IMR-90 (cell line): ENCODE data around the gene TMA7. TPM values are rescaled to one million over a fixed set of nuclear protein-coding genes. Genes with fewer than 3 reads are reported as not detected.
A peak's percentile ranks its signal among the peaks of the same experiment; 100 is the strongest.

Experiments used
- ATAC-seq: fragments of 200-7000 bp; cut with Tn5 transposase; 2 replicates; pipeline ENCODE4 v1.9.1; 2020; ENCODE audit warnings: low read depth, mild to moderate bottlenecking, moderate library complexity
- BruUV-seq: library from RNA; stranded (reverse); fragments of 400-500 nt; replicated peaks from 2 replicates; lab custom pipeline; 2021; lab: Mats Ljungman, UMichigan
- CTCF ChIA-PET: fragments of 300-600 bp; formaldehyde crosslinking; extraction: SDS; loops from one replicate; lab custom pipeline; 2021; ENCODE audit warnings: antibody characterized with exemption; lab: Yijun Ruan, JAX
- POLR2A ChIA-PET: fragments of 300-600 bp; sonication (Branson Sonifier 250); formaldehyde crosslinking; loops from one replicate; lab custom pipeline; 2022; ENCODE audit warnings: antibody characterized with exemption; ENCODE audit not compliant: unreplicated experiment; lab: Charles Lee
- DNase-seq: peaks from one replicate; pipeline ENCODE4 v3.0.0; 2013
- H2AFZ ChIP-seq: replicated peaks from 2 replicates; pipeline ENCODE3; 2013; ENCODE audit warnings: low read length, mild to moderate bottlenecking; ENCODE audit not compliant: poor library complexity
- H2AK5ac ChIP-seq: 2 replicates; pipeline ENCODE4 v1.6.1; 2013; ENCODE audit warnings: low read depth, low read length, inconsistent platforms
- H2AK9ac ChIP-seq: replicated peaks from 2 replicates; pipeline ENCODE3; 2013; ENCODE audit warnings: mild to moderate bottlenecking, low read depth, low read length, moderate library complexity; ENCODE audit not compliant: poor library complexity
- H2BK120ac ChIP-seq: 2 replicates; pipeline ENCODE4 v1.6.1; 2013; ENCODE audit warnings: low read depth, low read length, inconsistent platforms
- H2BK15ac ChIP-seq: 3 replicates; pipeline ENCODE4 v1.6.1; 2013; ENCODE audit warnings: low read depth, low read length, inconsistent platforms
- H2BK20ac ChIP-seq: 2 replicates; pipeline ENCODE4 v1.6.1; 2013; ENCODE audit warnings: low read depth, mild to moderate bottlenecking, inconsistent platforms, low read length, moderate library complexity
- H2BK5ac ChIP-seq: 2 replicates; pipeline ENCODE4 v1.6.1; 2013; ENCODE audit warnings: mild to moderate bottlenecking, low read depth, low read length, inconsistent platforms; ENCODE audit not compliant: poor library complexity, severe bottlenecking
- H3K14ac ChIP-seq: replicated peaks from 2 replicates; pipeline ENCODE4 v1.6.1; 2013; ENCODE audit warnings: low read depth, low read length, inconsistent platforms
- H3K18ac ChIP-seq: 2 replicates; pipeline ENCODE4 v1.6.1; 2013; ENCODE audit warnings: low read depth, low read length, control low read depth
- H3K23ac ChIP-seq: 2 replicates; pipeline ENCODE4 v1.6.1; 2013; ENCODE audit warnings: low read depth, low read length, inconsistent platforms
- H3K27ac ChIP-seq: 2 replicates; pipeline ENCODE4 v1.5.1; 2013; ENCODE audit warnings: mild to moderate bottlenecking, control low read depth, low read length; ENCODE audit not compliant: insufficient read depth
- H3K27me3 ChIP-seq: 2 replicates; pipeline ENCODE4 v1.6.1; 2013; ENCODE audit warnings: low read length; ENCODE audit not compliant: control insufficient read depth, insufficient read depth
- H3K36me3 ChIP-seq: 2 replicates; pipeline ENCODE4 v1.6.1; 2013; ENCODE audit warnings: low read length, mixed read lengths; ENCODE audit not compliant: control insufficient read depth, insufficient read depth
- H3K4ac ChIP-seq: 2 replicates; pipeline ENCODE4 v1.6.1; 2013; ENCODE audit warnings: low read depth, low read length, inconsistent platforms
- H3K4me1 ChIP-seq: 2 replicates; pipeline ENCODE4 v1.6.1; 2013; ENCODE audit warnings: low read length, mixed read lengths; ENCODE audit not compliant: control insufficient read depth, insufficient read depth
- H3K4me2 ChIP-seq: 2 replicates; pipeline ENCODE4 v1.6.1; 2013; ENCODE audit warnings: low read depth, mild to moderate bottlenecking, control low read depth, low read length, moderate library complexity
- H3K4me3 ChIP-seq: 2 replicates; pipeline ENCODE4 v1.5.1; 2013; ENCODE audit warnings: low read depth, mild to moderate bottlenecking, control low read depth, low read length, moderate library complexity; ENCODE audit not compliant: insufficient read depth
- H3K56ac ChIP-seq: 2 replicates; pipeline ENCODE4 v1.6.1; 2013; ENCODE audit warnings: low read length, inconsistent platforms; ENCODE audit not compliant: insufficient read depth; ENCODE audit errors: extremely low read depth
- H3K79me1 ChIP-seq, 2 experiments: 2 replicates each; pipeline ENCODE4 v1.6.1; 2013; ENCODE audit warnings: low read length in 2 of 2, inconsistent platforms in 1 of 2, low read depth in 1 of 2
- H3K9ac ChIP-seq: 2 replicates; pipeline ENCODE4 v1.6.1; 2013; ENCODE audit warnings: low read depth, low read length, control low read depth
- H3K9me1 ChIP-seq: 2 replicates; pipeline ENCODE4 v1.6.1; 2013; ENCODE audit warnings: low read length, inconsistent platforms; ENCODE audit not compliant: insufficient read depth
- H3K9me3 ChIP-seq: 2 replicates; pipeline ENCODE4 v1.6.1; 2013; ENCODE audit warnings: low read length; ENCODE audit not compliant: control insufficient read depth, insufficient read depth
- H4K20me1 ChIP-seq: 2 replicates; pipeline ENCODE4 v1.6.1; 2013; ENCODE audit warnings: low read length, inconsistent platforms; ENCODE audit not compliant: insufficient read depth
- H4K5ac ChIP-seq: 2 replicates; pipeline ENCODE4 v1.6.1; 2013; ENCODE audit warnings: mild to moderate bottlenecking, low read depth, low read length, control low read depth
- H4K8ac ChIP-seq, 2 experiments: 2 replicates each; pipeline ENCODE4 v1.6.1; 2013; ENCODE audit warnings: low read depth in 2 of 2, low read length in 2 of 2, control low read depth in 1 of 2, inconsistent platforms in 1 of 2
- H4K91ac ChIP-seq: 2 replicates; pipeline ENCODE4 v1.6.1; 2013; ENCODE audit warnings: low read depth, low read length, inconsistent platforms; ENCODE audit not compliant: insufficient read depth
- BHLHE40 ChIP-seq: fragments of 150-350 bp; IDR thresholded peaks from 2 replicates; pipeline ENCODE4 v1.6.1; 2016; ENCODE audit warnings: mild to moderate bottlenecking, low read depth, low read length
- CEBPB ChIP-seq: IDR thresholded peaks from 2 replicates; pipeline ENCODE4 v1.6.1; 2012; ENCODE audit warnings: low read depth, low read length, improper control_type of control experiment
- CHD1 ChIP-seq: IDR thresholded peaks from 2 replicates; pipeline ENCODE4 v1.6.1; 2012; ENCODE audit warnings: low read depth, low read length, improper control_type of control experiment
- CTCF ChIP-seq: conservative IDR thresholded peaks from 2 replicates; pipeline ENCODE4 v1.5.1; 2012; ENCODE audit warnings: mild to moderate bottlenecking, low read depth, low read length, improper control_type of control experiment
- ELK1 ChIP-seq: fragments of 150-350 bp; IDR thresholded peaks from 2 replicates; pipeline ENCODE4 v1.6.1; 2016; ENCODE audit warnings: low read depth, mild to moderate bottlenecking, low read length, moderate library complexity, borderline replicate concordance
- FOS ChIP-seq: fragments of 150-350 bp; IDR thresholded peaks from 2 replicates; pipeline ENCODE4 v1.6.1; 2016; ENCODE audit warnings: low read depth, low read length
- MAFK ChIP-seq: IDR thresholded peaks from 2 replicates; pipeline ENCODE4 v1.6.1; 2012; ENCODE audit warnings: low read depth, low read length, improper control_type of control experiment
- MXI1 ChIP-seq: IDR thresholded peaks from 2 replicates; pipeline ENCODE4 v1.6.1; 2012; ENCODE audit warnings: low read depth, mild to moderate bottlenecking, low read length, moderate library complexity, borderline replicate concordance
- NFE2L2 ChIP-seq: fragments of 150-350 bp; IDR thresholded peaks from 2 replicates; pipeline ENCODE4 v1.6.1; 2016; ENCODE audit warnings: low read depth, mild to moderate bottlenecking, low read length
- POLR2A ChIP-seq: IDR thresholded peaks from 2 replicates; pipeline ENCODE4 v1.6.1; 2012; ENCODE audit warnings: mild to moderate bottlenecking, low read depth, low read length
- RAD21 ChIP-seq: IDR thresholded peaks from 2 replicates; pipeline ENCODE4 v1.6.1; 2012; ENCODE audit warnings: low read length, improper control_type of control experiment
- RCOR1 ChIP-seq: IDR thresholded peaks from 2 replicates; pipeline ENCODE4 v1.6.1; 2012; ENCODE audit warnings: mild to moderate bottlenecking, low read length, improper control_type of control experiment; ENCODE audit not compliant: insufficient replicate concordance
- RFX5 ChIP-seq: IDR thresholded peaks from 2 replicates; pipeline ENCODE4 v1.8.0; 2012; ENCODE audit warnings: low read depth, mild to moderate bottlenecking, low read length, moderate library complexity
- SMC3 ChIP-seq: fragments of 150-350 bp; IDR thresholded peaks from 2 replicates; pipeline ENCODE4 v1.6.1; 2016; ENCODE audit warnings: low read depth, mild to moderate bottlenecking, antibody characterized with exemption, low read length, moderate library complexity
- WGBS, 2 experiments: methylation state at CpG; one replicate each; pipeline versions ENCODE4 v1.1.5 to v1.1.7; 2013; ENCODE audit warnings: missing lambda C conversion rate in 2 of 2; ENCODE audit not compliant: insufficient read length in 1 of 2; ENCODE audit errors: extremely low coverage in 2 of 2; 5-methylcytosine and 5-hydroxymethylcytosine counted together
- dilution Hi-C: fragments of 300-500 bp; cut with HindIII; formaldehyde crosslinking; loops from one replicate; pipeline ENCODE4 v1.14.3; 2018; ENCODE audit warnings: low sequenced_read_pairs; ENCODE audit not compliant: unreplicated experiment
- in situ Hi-C: fragments of 300-500 bp; cut with MboI; formaldehyde crosslinking; loops from 3 replicates; pipeline ENCODE4 v1.14.3; 2019; ENCODE audit warnings: low sequenced_read_pairs, inconsistent platforms, mixed read lengths
- intact Hi-C: fragments of 100-400 bp; cut with micrococcal nuclease; formaldehyde crosslinking; loops from 2 replicates; pipeline ENCODE4 v1.10.0; 2022
- polyA plus RNA-seq, 3 experiments: library from polyadenylated mRNA; depleted of rRNA; stranded (reverse); fragments of >200 nt; gene quantifications; 2 replicates each; pipeline ENCODE4 v1.2.3, GENCODE V29; 2012; ENCODE audit warnings: low replicate concordance in 1 of 3
- total RNA-seq: library from RNA; depleted of rRNA; stranded (reverse); fragments of >200 nt; gene quantifications from 2 replicates; pipeline ENCODE4 v1.2.3, GENCODE V29; 2012

The TMA7 gene
- total and polyA plus RNA-seq, 2 of the 4 experiments (the other 2 are of a cell fraction), result 81.9 to 240 TPM

GRCh38 chr3:48413086-48413485 lies 27.0 kb upstream of the TMA7 start:
- dilution Hi-C loops, result no loop called here
- H2AFZ ChIP-seq, result no peak overlapping the region

More at GRCh38 chr3:48413086-48413485, 27.0 kb upstream of the TMA7 start:
- no peak overlapping the region for H2BK5ac ChIP-seq
- WGBS, 2 experiments, result 98% methylated on average over 5 of the region's 8 CpGs; no CpG with 5 or more reads in 1 of the 2 experiments
- H3K18ac ChIP-seq, result no peak overlapping the region
- no peak overlapping the region for H4K8ac ChIP-seq
- H3K14ac ChIP-seq, result no peak overlapping the region
- H3K36me3 ChIP-seq, result peaks cover 79% of the 10 kb centered on the region
- no peak for ATAC-seq
- H3K4ac ChIP-seq, result no peak overlapping the region
- no peaks in the 10 kb centered on the region for H3K27me3 ChIP-seq
- no peak overlapping the region for H3K4me3 ChIP-seq
- H3K27ac ChIP-seq, result no peak overlapping the region
- no peaks in the 10 kb centered on the region for H3K4me1 ChIP-seq
- no peaks in the 10 kb centered on the region for H3K9me1 ChIP-seq
- POLR2A ChIA-PET, result no interaction called here
- no peaks in the 10 kb centered on the region; the same call in 1 of the 2 replicates for H4K20me1 ChIP-seq
- H3K9ac ChIP-seq, result no peak overlapping the region
- H3K9me3 ChIP-seq, result no peaks in the 10 kb centered on the region
- in situ Hi-C loops (no loop called here), intact Hi-C loops (no loop called here)
- no peaks in the 10 kb centered on the region for H3K79me1 ChIP-seq
- no peak overlapping the region for H4K5ac ChIP-seq
- H2AK5ac ChIP-seq, result no peak overlapping the region
- no TSS peak for BruUV-seq
- H3K4me2 ChIP-seq, result no peak overlapping the region
- CTCF ChIA-PET, result no interaction called here
- no peak overlapping the region for H4K91ac ChIP-seq
- peak overlapping the region; percentile 9 for H2AK9ac ChIP-seq
- no peak overlapping the region for H3K56ac ChIP-seq
- no peak overlapping the region for H2BK20ac ChIP-seq
- no peak for DNase-seq
- TF ChIP-seq RFX5, result no peak
- TF ChIP-seq CHD1, result no peak
- no peak for TF ChIP-seq RAD21
- TF ChIP-seq CEBPB, result no peak
- TF ChIP-seq BHLHE40, result no peak
- TF ChIP-seq NFE2L2, result no peak
- no peak for TF ChIP-seq FOS
- TF ChIP-seq RCOR1, result no peak
- TF ChIP-seq POLR2A, result no peak
- no peak for TF ChIP-seq CTCF
- TF ChIP-seq MAFK, result no peak
- TF ChIP-seq ELK1, result no peak
- TF ChIP-seq MXI1, result no peak
- TF ChIP-seq SMC3, result no peak
- H3K23ac ChIP-seq, result no peak overlapping the region
- no peak overlapping the region for H2BK120ac ChIP-seq
- H2BK15ac ChIP-seq, result no peak overlapping the region
